Osteoblast (primary cell): ENCODE results near the gene IFT52. TPM values are rescaled to one million over a fixed set of nuclear protein-coding genes. Genes with fewer than 3 reads are reported as not detected.

Experiments used
- DNase-seq: peaks from one replicate; pipeline ENCODE4 v3.0.0; 2011; ENCODE audit warnings: low spot score, mixed read lengths; ENCODE audit not compliant: insufficient read length; ENCODE audit errors: missing footprints
- H2AFZ ChIP-seq: 2 replicates; pipeline ENCODE4 v1.6.0; 2011; ENCODE audit warnings: mild to moderate bottlenecking, low read length
- H3K27ac ChIP-seq: 2 replicates; pipeline ENCODE4 v1.5.1; 2011; ENCODE audit warnings: mild to moderate bottlenecking, low read depth, low read length, moderate library complexity
- H3K27me3 ChIP-seq: 2 replicates; pipeline ENCODE4 v1.6.0; 2012; ENCODE audit warnings: mild to moderate bottlenecking, control low read depth, inconsistent platforms, low read length, moderate library complexity; ENCODE audit not compliant: insufficient read depth
- H3K36me3 ChIP-seq: 2 replicates; pipeline ENCODE4 v1.5.1; 2011; ENCODE audit warnings: mild to moderate bottlenecking, low read length, control low read depth, moderate library complexity; ENCODE audit not compliant: insufficient read depth
- H3K4me1 ChIP-seq: 2 replicates; pipeline ENCODE4 v1.5.1; 2011; ENCODE audit warnings: mild to moderate bottlenecking, low read length, control low read depth, moderate library complexity; ENCODE audit not compliant: insufficient read depth
- H3K4me2 ChIP-seq: 2 replicates; pipeline ENCODE4 v1.6.0; 2011; ENCODE audit warnings: mild to moderate bottlenecking, low read length; ENCODE audit not compliant: insufficient read depth
- H3K4me3 ChIP-seq: fragments of 200-600 bp; sonication (generic); 3 replicates; pipeline ENCODE4 v1.5.1; 2012; ENCODE audit warnings: mild to moderate bottlenecking, low read length, inconsistent platforms; ENCODE audit not compliant: insufficient read depth
- H3K79me2 ChIP-seq: 2 replicates; pipeline ENCODE4 v1.6.0; 2012; ENCODE audit warnings: mild to moderate bottlenecking, low read length, control low read depth, inconsistent platforms; ENCODE audit not compliant: insufficient read depth
- H3K9me3 ChIP-seq: 2 replicates; pipeline ENCODE4 v1.5.1; 2011; ENCODE audit warnings: low read depth, low read length, control low read depth
- H4K20me1 ChIP-seq: 2 replicates; pipeline ENCODE4 v1.6.0; 2012; ENCODE audit warnings: mild to moderate bottlenecking, low read length, control low read depth; ENCODE audit not compliant: insufficient read depth
- total RNA-seq: library from RNA; depleted of rRNA; stranded (reverse); fragments of >200 nt; gene quantifications from 2 replicates; pipeline ENCODE4 v1.2.3, GENCODE V29; 2012
- TF ChIP-seq, protein P1 (sequence below): IDR thresholded peaks from 2 replicates; pipeline ENCODE4 v1.5.1; 2011; ENCODE audit warnings: mild to moderate bottlenecking, low read depth, low read length, moderate library complexity; ENCODE audit errors: extremely low read depth

IFT52 gene
- total RNA-seq, 1 donor, result 63.0 TPM

DNA sequence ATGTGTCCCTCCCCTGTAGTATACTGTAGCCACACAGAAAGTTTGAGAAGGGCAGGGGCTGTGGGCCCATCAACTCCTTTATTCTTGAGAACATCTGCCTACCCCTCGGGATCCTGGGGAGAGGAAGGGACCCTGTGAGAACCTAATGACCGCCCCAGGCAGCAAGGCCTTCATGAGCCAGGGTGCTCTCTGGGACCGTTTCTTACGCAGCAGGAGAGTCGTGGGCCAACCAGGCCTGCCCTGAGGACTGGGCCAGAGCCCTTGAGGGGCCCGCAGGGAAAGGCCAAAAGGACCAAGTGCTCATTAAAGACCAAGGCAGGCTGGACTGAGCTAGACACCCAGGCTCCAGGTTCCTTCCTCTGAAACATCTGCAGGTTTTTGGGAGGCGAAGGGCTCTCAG is 26.7 kb upstream of the IFT52 start:
- no peaks in the 10 kb centered on the region for H3K27me3 ChIP-seq
- H4K20me1 ChIP-seq, result no peaks in the 10 kb centered on the region
- H2AFZ ChIP-seq, result no peak overlapping the region
- no peak overlapping the region for H3K27ac ChIP-seq
- TF ChIP-seq, protein P1, sequence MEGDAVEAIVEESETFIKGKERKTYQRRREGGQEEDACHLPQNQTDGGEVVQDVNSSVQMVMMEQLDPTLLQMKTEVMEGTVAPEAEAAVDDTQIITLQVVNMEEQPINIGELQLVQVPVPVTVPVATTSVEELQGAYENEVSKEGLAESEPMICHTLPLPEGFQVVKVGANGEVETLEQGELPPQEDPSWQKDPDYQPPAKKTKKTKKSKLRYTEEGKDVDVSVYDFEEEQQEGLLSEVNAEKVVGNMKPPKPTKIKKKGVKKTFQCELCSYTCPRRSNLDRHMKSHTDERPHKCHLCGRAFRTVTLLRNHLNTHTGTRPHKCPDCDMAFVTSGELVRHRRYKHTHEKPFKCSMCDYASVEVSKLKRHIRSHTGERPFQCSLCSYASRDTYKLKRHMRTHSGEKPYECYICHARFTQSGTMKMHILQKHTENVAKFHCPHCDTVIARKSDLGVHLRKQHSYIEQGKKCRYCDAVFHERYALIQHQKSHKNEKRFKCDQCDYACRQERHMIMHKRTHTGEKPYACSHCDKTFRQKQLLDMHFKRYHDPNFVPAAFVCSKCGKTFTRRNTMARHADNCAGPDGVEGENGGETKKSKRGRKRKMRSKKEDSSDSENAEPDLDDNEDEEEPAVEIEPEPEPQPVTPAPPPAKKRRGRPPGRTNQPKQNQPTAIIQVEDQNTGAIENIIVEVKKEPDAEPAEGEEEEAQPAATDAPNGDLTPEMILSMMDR, result no peak
- no peak overlapping the region for H3K4me3 ChIP-seq
- no peaks in the 10 kb centered on the region for H3K79me2 ChIP-seq
- no peaks in the 10 kb centered on the region for H3K36me3 ChIP-seq
- H3K4me2 ChIP-seq, result no peak overlapping the region
- H3K9me3 ChIP-seq, result no peaks in the 10 kb centered on the region
- no peaks in the 10 kb centered on the region for H3K4me1 ChIP-seq
- DNase-seq, result no peak

DNA sequence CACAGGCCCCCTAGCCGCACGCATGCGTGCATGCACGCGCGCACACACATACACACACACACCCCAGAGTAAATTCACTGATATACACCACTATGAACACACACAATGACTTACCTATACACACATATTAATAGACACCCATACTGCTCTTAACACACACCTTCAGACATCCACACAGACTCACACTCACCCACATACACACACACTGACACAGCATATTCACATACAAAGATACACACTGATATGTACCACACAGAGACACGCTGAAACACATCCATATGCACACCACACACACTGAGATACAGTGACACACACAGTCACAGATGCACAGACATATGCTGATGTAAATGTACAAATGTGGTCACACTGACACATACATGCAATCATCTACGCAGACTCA is 26.3 kb upstream of the IFT52 start:
- no peak overlapping the region for H3K4me3 ChIP-seq
- H3K27ac ChIP-seq, result no peak overlapping the region
- TF ChIP-seq, protein P1, result no peak
- no peak for DNase-seq
- no peaks in the 10 kb centered on the region for H3K79me2 ChIP-seq
- H3K4me2 ChIP-seq, result no peak overlapping the region
- no peaks in the 10 kb centered on the region for H3K4me1 ChIP-seq
- H3K27me3 ChIP-seq, result no peaks in the 10 kb centered on the region
- no peak overlapping the region for H2AFZ ChIP-seq
- H3K36me3 ChIP-seq, result no peaks in the 10 kb centered on the region
- no peaks in the 10 kb centered on the region for H4K20me1 ChIP-seq
- no peaks in the 10 kb centered on the region for H3K9me3 ChIP-seq

DNA sequence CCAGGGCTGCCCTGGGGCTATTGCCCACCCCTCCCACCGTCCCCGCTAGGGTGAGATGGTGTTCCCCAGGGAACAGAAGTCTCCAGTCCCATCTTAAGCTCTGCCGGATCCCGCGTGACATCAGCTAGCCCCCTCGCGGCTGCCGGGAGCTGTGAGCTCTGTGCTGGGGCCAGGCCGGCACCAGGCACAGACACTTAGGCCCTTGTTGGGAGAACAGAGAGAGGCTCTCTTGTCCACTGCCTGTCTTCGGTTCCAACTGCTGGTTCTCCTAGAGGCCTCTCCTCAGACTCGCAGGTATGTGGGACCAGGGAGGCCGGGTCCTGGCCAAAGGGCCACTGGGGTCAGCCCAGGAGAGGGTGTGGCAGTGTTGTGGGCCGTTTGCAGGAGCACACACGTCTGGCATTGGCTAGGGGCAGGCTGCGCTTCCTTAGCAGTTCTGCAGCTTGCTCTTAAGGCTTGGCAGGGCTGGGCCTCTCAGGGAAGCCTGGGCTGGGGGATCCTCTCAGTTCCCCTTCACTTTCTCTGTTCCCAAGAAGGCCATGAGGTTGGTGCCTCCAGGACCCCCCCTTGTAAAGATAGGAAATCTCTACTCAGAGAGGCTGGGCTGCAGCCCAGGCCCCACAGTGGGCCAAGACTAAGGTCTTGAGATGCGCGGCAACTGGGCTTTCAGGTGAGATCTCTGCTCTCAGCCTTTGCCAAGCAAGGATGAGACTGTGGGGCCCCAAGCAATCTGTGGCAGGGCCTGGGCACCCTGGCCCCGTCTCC is 25.6 kb upstream of the IFT52 start:
- Histone ChIP-seq H3K79me2 (no peaks in the 10 kb centered on the region), H3K4me2 (no peak overlapping the region), H4K20me1 (no peaks in the 10 kb centered on the region), H3K4me1 (no peaks in the 10 kb centered on the region), H3K9me3 (no peaks in the 10 kb centered on the region), H3K36me3 (no peaks in the 10 kb centered on the region), H3K27me3 (no peaks in the 10 kb centered on the region), H3K4me3 (no peak overlapping the region), H2AFZ (no peak overlapping the region), H3K27ac (no peak overlapping the region)
- no peak for DNase-seq
- TF ChIP-seq, protein P1, result no peak

DNA sequence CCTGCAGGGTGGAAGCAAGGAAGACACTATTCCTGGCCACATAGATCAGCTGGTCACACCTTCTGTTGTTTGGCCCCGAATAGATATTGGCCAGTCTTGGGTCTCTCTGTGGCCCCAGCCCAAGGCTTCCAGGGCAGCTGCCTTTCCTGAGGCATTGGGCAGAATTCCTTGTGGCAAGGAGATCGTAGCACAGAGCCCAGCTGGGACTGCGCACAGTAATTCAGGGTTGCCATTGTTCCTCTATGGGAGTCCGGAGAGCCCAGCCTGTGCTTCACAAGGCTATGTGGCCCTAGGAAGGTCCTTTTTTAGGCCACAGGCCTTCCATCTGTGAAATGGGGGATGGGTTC is 25.0 kb upstream of the IFT52 start:
- Histone ChIP-seq H3K36me3 (no peaks in the 10 kb centered on the region), H3K4me3 (no peak overlapping the region), H3K79me2 (no peaks in the 10 kb centered on the region), H3K4me2 (no peak overlapping the region), H3K27me3 (no peaks in the 10 kb centered on the region), H3K9me3 (no peaks in the 10 kb centered on the region), H3K4me1 (no peaks in the 10 kb centered on the region), H2AFZ (no peak overlapping the region), H3K27ac (no peak overlapping the region), H4K20me1 (no peaks in the 10 kb centered on the region)
- DNase-seq, result no peak
- TF ChIP-seq, protein P1, result no peak
